ENCODE measurements around the gene NAALAD2. TPM values are rescaled to one million over a fixed set of nuclear protein-coding genes. Genes with fewer than 3 reads are reported as not detected.

Gene NAALAD2
- total and polyA plus RNA-seq, 2 of the 8 experiments (the other 6 are each of a cell fraction or from before 2014, with no cell fraction given), result 2.6 to 3.9 TPM

GRCh38 chr11:90229791-90230190 lies 95.3 kb downstream of the NAALAD2 start:
- H3K9ac ChIP-seq (replicated peaks in 1 of 4; ENCODE audit: extremely low read depth in 1 of 4, low read depth in 3 of 4, low read length in 3 of 4), result no peak overlapping the region
- ChIA-PET POLR2A (ENCODE audit: partially characterized antibody) (interaction anchor here (0.7 kb wide), 1 partner anchor 12 kb away, joined by 3 read pairs; no protein-coding TSS in a partner anchor), CTCF (ENCODE audit: partially characterized antibody) (interaction anchor here (2.8 kb wide), 1 partner anchor 25 kb away, joined by 8 read pairs; no protein-coding TSS in a partner anchor)
- TF ChIP-seq SAP30 (IDR thresholded peaks at IDR 0.05; ENCODE audit: insufficient read depth, insufficient replicate concordance, low read length) (no peak), ASH2L (IDR thresholded peaks at IDR 0.05; ENCODE audit: low read length) (no peak), HDAC6 (IDR thresholded peaks at IDR 0.05; ENCODE audit: low read depth, low read length) (no peak), SRF (IDR thresholded peaks at IDR 0.05; ENCODE audit: low read depth, low read length) (no peak), SP2 (IDR thresholded peaks at IDR 0.05; ENCODE audit: low read length) (no peak), JUN (IDR thresholded peaks at IDR 0.05; ENCODE audit: low read depth, low read length) (no peak), TEAD4 (IDR thresholded peaks at IDR 0.05; ENCODE audit: low read depth, low read length) (no peak), ZNF274 (IDR thresholded peaks at IDR 0.05; ENCODE audit: borderline replicate concordance, extremely low read depth, low read length) (no peak), JUND (IDR thresholded peaks at IDR 0.05; ENCODE audit: low read length) (no peak), EP300 (IDR thresholded peaks at IDR 0.05; ENCODE audit: borderline replicate concordance in 1 of 2, low read depth in 2 of 2, low read length in 2 of 2) (no peak), USF2 (IDR thresholded peaks at IDR 0.05; ENCODE audit: low read length) (no peak), NRF1 (IDR thresholded peaks at IDR 0.05; ENCODE audit: low read depth, low read length) (no peak), SP4 (IDR thresholded peaks at IDR 0.05; ENCODE audit: low read length) (no peak), SIX5 (IDR thresholded peaks at IDR 0.05; ENCODE audit: low read depth, low read length) (no peak)
- H3K79me1 ChIP-seq (ENCODE audit: low read depth, low read length), result no peaks in the 10 kb centered on the region
- no peak overlapping the region for H4K8ac ChIP-seq (ENCODE audit: extremely low read depth, insufficient read depth, low read length)
- H3K27me3 ChIP-seq (replicated peaks in 1 of 4; ENCODE audit: control insufficient read depth in 3 of 4, extremely low read depth in 1 of 4, insufficient read depth in 3 of 4, low read length in 3 of 4), result no peaks in the 10 kb centered on the region
- H3K14ac ChIP-seq (ENCODE audit: insufficient read length), result no peak overlapping the region
- no peak overlapping the region for H2AFZ ChIP-seq (ENCODE audit: low read length)
- FAIRE-seq (no peak), DNase-seq (ENCODE audit: low read depth in 1 of 2, low spot score in 2 of 2) (no peak)
- no peak overlapping the region for H2BK20ac ChIP-seq (ENCODE audit: low read length)
- H4K91ac ChIP-seq (replicated peaks; ENCODE audit: insufficient read length, low read length), result no peak overlapping the region
- WGBS, 2 experiments (ENCODE audit: extremely low coverage in 1 of 2, insufficient coverage in 1 of 2, insufficient read length in 1 of 2, insufficient replicate concordance in 2 of 2, low coverage in 1 of 2, low lambda C conversion rate in 2 of 2, missing lambda C conversion rate in 1 of 2), result 88% methylated on average over 1 of the region's 1 CpG; no CpG with 5 or more reads in 1 of the 2 experiments
- H3K4me3 ChIP-seq (ENCODE audit: extremely low read depth in 1 of 4, insufficient read depth in 2 of 4, low read depth in 3 of 4, low read length in 4 of 4), result no peak overlapping the region
- H4K5ac ChIP-seq (ENCODE audit: insufficient read length, low read depth, low read length), result no peak overlapping the region
- no peak overlapping the region for H3K56ac ChIP-seq (replicated peaks; ENCODE audit: insufficient read length, low read depth, low read length)
- no peaks in the 10 kb centered on the region for H3K79me2 ChIP-seq (ENCODE audit: control insufficient read depth in 1 of 2, insufficient read depth in 2 of 2, low read length in 2 of 2)
- no peaks in the 10 kb centered on the region for H3K36me3 ChIP-seq (ENCODE audit: control insufficient read depth in 2 of 4, insufficient read depth in 4 of 4, low read length in 3 of 4)
- H2BK120ac ChIP-seq (replicated peaks; ENCODE audit: low read depth, low read length), result no peak overlapping the region
- no peak overlapping the region for H3K4me2 ChIP-seq (ENCODE audit: insufficient read depth in 1 of 2, low read depth in 2 of 2, low read length in 2 of 2)
- no peak overlapping the region for H2BK12ac ChIP-seq (ENCODE audit: low read depth, low read length)
- no peaks in the 10 kb centered on the region for H4K20me1 ChIP-seq (replicated peaks in 1 of 2; ENCODE audit: control insufficient read depth in 1 of 2, insufficient read depth in 2 of 2, low read length in 2 of 2)
- no peak overlapping the region for H3K27ac ChIP-seq (ENCODE audit: low read depth, low read length)
- H3K4ac ChIP-seq (replicated peaks; ENCODE audit: insufficient read length, low read depth, low read length), result no peak overlapping the region
- no peaks in the 10 kb centered on the region for H3K4me1 ChIP-seq (replicated peaks in 1 of 4; ENCODE audit: control insufficient read depth in 3 of 4, insufficient read depth in 4 of 4, low read length in 3 of 4)
- no peak overlapping the region for H3K18ac ChIP-seq (ENCODE audit: extremely low read depth, low read length)
- peaks cover 3 to 4% of the 10 kb centered on the region in 2 experiments; a peak in 3 of 4 replicates for H3K9me3 ChIP-seq (ENCODE audit: insufficient read depth in 2 of 2, low read depth in 1 of 2, low read length in 1 of 2)
- no peaks in the 10 kb centered on the region for H3K23me2 ChIP-seq (ENCODE audit: low read depth, low read length)
- H2AK5ac ChIP-seq (ENCODE audit: low read depth, low read length), result no peak overlapping the region
- no peak overlapping the region for H2BK15ac ChIP-seq (ENCODE audit: low read length)
- H2BK5ac ChIP-seq (ENCODE audit: low read depth, low read length), result no peak overlapping the region
- no peak overlapping the region for H3K23ac ChIP-seq (ENCODE audit: insufficient read length)
